Sigmoid colon (tissue), 7 donors: ENCODE measurements around the gene DDX17. TPM values are rescaled to one million over a fixed set of nuclear protein-coding genes. Genes with fewer than 3 reads are reported as not detected.

Source experiments
- DNase-seq: peaks from one replicate; pipeline ENCODE4 v3.0.0-alpha.2; 2019
- H3K27ac ChIP-seq, 4 donors: fragments of 200-600 bp; sonication (generic); one replicate each; pipeline ENCODE4 v1.5.1; 2016 to 2019; ENCODE audit warnings: mild to moderate bottlenecking in 1 of 4
- H3K27me3 ChIP-seq, 3 donors: fragments of 200-600 bp; sonication (generic); one replicate each; pipeline ENCODE4 v1.5.1; 2019; ENCODE audit warnings: mild to moderate bottlenecking in 1 of 3
- H3K36me3 ChIP-seq, 4 donors: fragments of 200-600 bp; sonication (generic); one replicate each; pipeline ENCODE4 v1.5.1; 2016 to 2019
- H3K4me1 ChIP-seq, 4 donors: fragments of 200-600 bp; sonication (generic); one replicate each; pipeline ENCODE4 v1.5.1; 2017 to 2019
- H3K4me3 ChIP-seq, 4 donors: fragments of 200-600 bp; sonication (generic); one replicate each; pipeline ENCODE4 v1.5.1; 2017 to 2019; ENCODE audit warnings: mild to moderate bottlenecking in 2 of 4, moderate library complexity in 1 of 4
- H3K9me3 ChIP-seq, 4 donors: fragments of 200-600 bp in 3 of 4; sonication (generic) in 3 of 4; one replicate each; pipeline versions ENCODE4 v1.5.1 to v1.6.1; 2013 to 2019
- CTCF ChIP-seq, 4 experiments: fragments of 450-650 bp in 3 of 4; fragments of 200-600 bp in 1 of 4; IDR thresholded peaks; one replicate each; pipeline ENCODE4 v1.5.1; 2016 to 2019; ENCODE audit warnings: antibody characterized with exemption in 4 of 4, mild to moderate bottlenecking in 3 of 4, moderate library complexity in 2 of 4
- EP300 ChIP-seq, 4 donors: sonication (generic); formaldehyde crosslinking; IDR thresholded peaks; one replicate each; pipeline ENCODE4 v1.6.1; 2017; ENCODE audit warnings: antibody characterized with exemption in 4 of 4
- POLR2A ChIP-seq, 2 donors: fragments of 450-650 bp; IDR thresholded peaks; one replicate each; pipeline ENCODE4 v1.6.1; 2016; ENCODE audit warnings: antibody characterized with exemption in 2 of 2, mild to moderate bottlenecking in 2 of 2, moderate library complexity in 2 of 2
- POLR2AphosphoS5 ChIP-seq, 4 donors: sonication (generic); formaldehyde crosslinking; IDR thresholded peaks; one replicate each; pipeline ENCODE4 v1.6.1; 2017; ENCODE audit warnings: antibody characterized with exemption in 4 of 4
- WGBS, 2 donors: extraction: QIAGEN DNeasy Blood & Tissue Kit; methylation state at CpG; one replicate each; pipeline ENCODE4 v1.1.7; 2013; 5-methylcytosine and 5-hydroxymethylcytosine counted together
- intact Hi-C: fragments of 100-400 bp; cut with DNase I; formaldehyde crosslinking; loops from one replicate; pipeline ENCODE4 v1.15.1; 2023
- polyA plus RNA-seq, 3 donors: library from polyadenylated mRNA; stranded (reverse); fragments of 200-250 nt; gene quantifications; one replicate each; pipeline ENCODE4 v1.2.3, GENCODE V29; 2013
- total RNA-seq, 4 donors: library from RNA; depleted of rRNA; stranded (reverse); fragments of >200 nt; gene quantifications; one replicate each; pipeline ENCODE4 v1.1.0, GENCODE V29; 2016
- donor health status: healthy with polysubstance abuse.
- donor health status: Bipolar disorder and iron deficiency.
- donor health status: healthy.

The DDX17 gene
- total and polyA plus RNA-seq, 7 donors, result 54.7 to 630 (median 504) TPM

DNA sequence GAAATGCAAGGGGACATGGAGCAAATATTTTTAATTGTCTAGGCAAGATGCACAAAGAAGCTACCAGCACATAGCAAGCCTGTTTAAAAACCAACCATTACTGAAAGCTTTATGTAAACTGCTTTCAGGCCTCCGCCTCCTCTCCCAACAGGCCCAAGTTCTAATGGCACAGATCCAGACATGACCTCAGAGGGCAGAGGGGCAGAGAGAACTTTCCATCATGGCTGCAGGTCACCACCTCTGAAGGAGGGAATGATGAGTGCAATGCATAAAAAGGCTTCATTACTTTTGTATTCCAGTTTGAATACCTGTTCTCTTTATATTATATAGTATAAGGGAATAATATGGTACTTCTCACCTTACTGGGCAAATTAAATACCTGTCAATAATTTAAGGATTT lies 15.2 kb downstream of the DDX17 start:
- no peaks in the 10 kb centered on the region for H3K27me3 ChIP-seq
- H3K27ac ChIP-seq, result peak overlapping the region; percentile 59 to 78 (median 69)
- no peak overlapping the region for H3K4me3 ChIP-seq
- DNase-seq, result peak; percentile 88
- peak in 3 of 4 donors; percentile 32 to 51 (median 43) for TF ChIP-seq POLR2AphosphoS5 (IDR thresholded peaks at IDR 0.05)
- no peak for TF ChIP-seq POLR2A (IDR thresholded peaks at IDR 0.05)
- no peaks in the 10 kb centered on the region for H3K9me3 ChIP-seq
- H3K4me1 ChIP-seq, result peaks cover 0 to 23% (median 19%) of the 10 kb centered on the region in 4 donors
- peaks cover 59 to 100% (median 92%) of the 10 kb centered on the region in 4 donors for H3K36me3 ChIP-seq
- intact Hi-C loops, result no loop called here
- 24 to 49% methylated on average over 1 of the region's 1 CpG for WGBS, 2 donors

DNA sequence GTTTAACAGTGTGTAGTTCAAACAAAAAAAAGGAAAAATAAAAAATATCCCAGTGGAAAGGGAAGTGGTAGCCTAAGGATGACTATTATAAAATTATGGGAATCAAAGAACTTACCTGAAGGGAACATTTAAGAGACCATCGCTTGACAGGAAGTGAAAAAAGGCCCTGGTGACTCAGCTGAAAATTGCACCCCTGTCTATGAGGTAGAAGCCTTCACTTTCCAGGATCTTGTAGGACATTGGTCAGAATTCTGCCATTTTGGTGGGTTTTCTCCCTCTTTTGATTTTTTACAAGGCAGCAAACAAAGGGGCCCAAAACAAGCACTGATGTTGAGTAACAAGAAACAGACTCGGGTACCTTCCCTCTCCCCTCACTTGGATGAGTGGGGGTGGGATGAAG lies 15.6 kb downstream of the DDX17 start:
- WGBS, 2 donors, result 52 to 56% methylated on average over 2 of the region's 2 CpGs
- Histone ChIP-seq H3K27me3 (no peaks in the 10 kb centered on the region), H3K36me3 (peaks cover 61 to 100% (median 93%) of the 10 kb centered on the region in 4 donors), H3K27ac (peak overlapping the region; percentile 59 to 78 (median 69)), H3K4me1 (peaks cover 0 to 23% (median 19%) of the 10 kb centered on the region in 4 donors), H3K4me3 (no peak overlapping the region), H3K9me3 (no peaks in the 10 kb centered on the region)
- intact Hi-C loops, result no loop called here
- DNase-seq, result no peak
- TF ChIP-seq POLR2AphosphoS5 (IDR thresholded peaks at IDR 0.05), result no peak
- no peak for TF ChIP-seq POLR2A (IDR thresholded peaks at IDR 0.05)
- TF ChIP-seq CTCF (IDR thresholded peaks at IDR 0.05), result no peak
- TF ChIP-seq EP300 (IDR thresholded peaks at IDR 0.05), result no peak

GRCh38 chr22:38489561-38490145 lies 16.5 kb downstream of the DDX17 start:
- H3K9me3 ChIP-seq, result no peaks in the 10 kb centered on the region
- peaks cover 56 to 100% (median 92%) of the 10 kb centered on the region in 4 donors for H3K36me3 ChIP-seq
- peak overlapping the region; percentile 59 to 78 (median 69) for H3K27ac ChIP-seq
- no peak overlapping the region for H3K4me3 ChIP-seq
- H3K27me3 ChIP-seq, result no peaks in the 10 kb centered on the region
- 89 to 90% methylated on average over 7 of the region's 7 CpGs for WGBS, 2 donors
- peaks cover 0 to 23% (median 19%) of the 10 kb centered on the region in 4 donors for H3K4me1 ChIP-seq
- DNase-seq, result no peak
- TF ChIP-seq POLR2AphosphoS5 (IDR thresholded peaks at IDR 0.05), result peak in 1 of 4 donors; percentile 34
- no peak for TF ChIP-seq EP300 (IDR thresholded peaks at IDR 0.05)
- intact Hi-C loops, result no loop called here

DNA sequence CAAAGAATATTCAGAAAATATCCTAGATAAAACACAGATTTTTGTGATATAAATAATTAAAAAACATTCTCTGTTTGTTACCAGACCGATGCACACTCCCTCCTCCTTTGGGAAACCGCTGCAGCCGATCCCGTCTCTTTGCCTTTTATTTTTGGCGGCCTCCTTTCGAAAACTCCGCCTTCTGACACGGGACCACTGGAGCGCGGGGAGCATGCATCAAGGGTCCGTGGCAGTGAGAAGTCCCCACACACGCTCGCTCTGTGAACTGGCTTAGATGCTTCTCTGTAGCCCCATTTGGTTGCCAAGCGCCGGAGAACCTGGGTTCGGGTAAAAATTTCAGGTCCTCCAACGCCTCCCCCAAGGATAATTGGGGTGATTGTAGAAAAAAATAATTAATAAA lies 17.0 kb downstream of the DDX17 start:
- 95 to 96% methylated on average over 17 of the region's 17 CpGs for WGBS, 2 donors
- Histone ChIP-seq H3K36me3 (peaks cover 51 to 100% (median 92%) of the 10 kb centered on the region in 4 donors), H3K27ac (peak overlapping the region in 1 of 4 donors; percentile 72), H3K4me1 (peaks cover 0 to 23% (median 19%) of the 10 kb centered on the region in 4 donors), H3K27me3 (no peaks in the 10 kb centered on the region), H3K9me3 (no peaks in the 10 kb centered on the region), H3K4me3 (no peak overlapping the region)
- TF ChIP-seq EP300 (IDR thresholded peaks at IDR 0.05), result no peak
- TF ChIP-seq POLR2A (IDR thresholded peaks at IDR 0.05), result no peak
- TF ChIP-seq CTCF (IDR thresholded peaks at IDR 0.05), result no peak
- TF ChIP-seq POLR2AphosphoS5 (IDR thresholded peaks at IDR 0.05), result no peak
- intact Hi-C loops, result no loop called here
- DNase-seq, result no peak

GRCh38 chr22:38487946-38488345 lies 18.2 kb downstream of the DDX17 start:
- intact Hi-C loops, result no loop called here
- Histone ChIP-seq H3K27me3 (no peaks in the 10 kb centered on the region), H3K27ac (peak overlapping the region in 1 of 4 donors; percentile 13), H3K4me3 (no peak overlapping the region), H3K4me1 (peaks cover 0 to 23% (median 19%) of the 10 kb centered on the region in 4 donors), H3K36me3 (peaks cover 39 to 100% (median 91%) of the 10 kb centered on the region in 4 donors), H3K9me3 (no peaks in the 10 kb centered on the region)
- TF ChIP-seq EP300 (IDR thresholded peaks at IDR 0.05) (no peak), POLR2AphosphoS5 (IDR thresholded peaks at IDR 0.05) (no peak), POLR2A (IDR thresholded peaks at IDR 0.05) (no peak), CTCF (IDR thresholded peaks at IDR 0.05) (no peak)
- DNase-seq, result no peak
- 87 to 92% methylated on average over 6 of the region's 6 CpGs for WGBS, 2 donors
